HG03354 (cell line): ENCODE measurements around the gene GGTA1.
"Not testable (repeated sequence)": the region's sequence is repeated elsewhere in the genome, so short reads cannot be mapped to it uniquely, and the experiment has no call there.

ENCODE experiments used
- ATAC-seq: cut with Tn5 transposase; IDR thresholded peaks from one replicate; pipeline ENCODE4 v1.9.1; 2021; ENCODE audit warnings: mild to moderate bottlenecking; ENCODE audit not compliant: unreplicated experiment, poor library complexity, severe bottlenecking

GGTA1 gene

DNA sequence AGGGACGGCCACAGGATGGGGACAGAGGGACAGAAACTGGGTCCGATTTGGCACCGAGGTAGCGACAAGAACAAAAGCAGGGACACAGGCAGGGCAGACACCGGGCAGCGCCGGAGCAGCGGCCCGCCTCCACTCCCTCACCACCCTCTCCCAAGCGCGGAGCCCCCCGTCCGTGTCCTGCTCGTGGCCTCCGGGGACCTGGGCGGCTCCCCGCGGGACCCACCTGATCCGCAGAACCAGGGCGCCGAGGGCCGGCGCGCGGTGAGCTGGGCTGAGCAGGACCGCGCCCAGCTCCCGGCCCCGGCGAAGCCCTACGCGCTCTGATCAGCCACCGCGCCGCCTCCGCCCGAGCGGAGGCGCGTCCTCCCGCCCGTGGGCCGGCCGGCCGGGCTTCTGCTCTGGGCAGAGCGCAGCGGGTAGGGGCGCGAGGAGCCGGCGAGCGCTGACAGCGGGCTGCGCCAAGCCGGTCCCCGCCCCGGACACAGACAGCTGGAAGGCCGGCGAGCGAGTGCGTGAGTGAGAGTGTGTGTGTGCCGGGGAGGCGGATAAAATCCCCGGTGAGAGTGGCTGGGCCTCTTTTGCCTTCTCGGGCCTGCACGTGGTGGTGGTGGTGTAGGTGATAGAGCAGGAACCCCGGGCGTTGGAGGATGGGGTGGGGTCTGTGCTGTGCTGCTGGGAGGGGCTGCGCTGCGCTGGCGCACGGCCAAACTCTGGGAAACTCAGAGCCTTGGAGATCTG, at the start of gene GGTA1:
GGTA1 (minus strand) TSS at position 418 of the 738 bp plus-strand sequence. CDS start 31,922 bp downstream, outside the sequence.
- no peak for ATAC-seq

DNA sequence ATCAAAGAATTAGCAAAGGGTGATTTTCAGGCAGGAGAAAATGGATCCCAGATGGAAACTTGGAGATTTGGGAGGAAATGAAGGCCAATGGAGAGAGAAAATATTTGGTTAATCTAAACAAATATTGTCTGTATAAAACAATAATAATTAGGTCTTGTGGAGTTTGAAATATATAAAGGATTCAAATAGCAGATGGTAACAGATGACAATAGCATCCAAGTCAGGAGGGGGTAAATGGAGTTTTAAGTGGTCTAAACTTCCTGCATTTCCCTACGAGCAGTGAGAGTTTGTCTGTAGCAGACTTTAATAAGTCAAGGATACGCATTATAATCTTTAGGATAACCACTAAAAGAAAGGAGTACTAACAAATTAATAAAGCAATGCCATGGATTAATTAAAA, 49.0 kb upstream of the GGTA1 start:
- no peak for ATAC-seq

DNA sequence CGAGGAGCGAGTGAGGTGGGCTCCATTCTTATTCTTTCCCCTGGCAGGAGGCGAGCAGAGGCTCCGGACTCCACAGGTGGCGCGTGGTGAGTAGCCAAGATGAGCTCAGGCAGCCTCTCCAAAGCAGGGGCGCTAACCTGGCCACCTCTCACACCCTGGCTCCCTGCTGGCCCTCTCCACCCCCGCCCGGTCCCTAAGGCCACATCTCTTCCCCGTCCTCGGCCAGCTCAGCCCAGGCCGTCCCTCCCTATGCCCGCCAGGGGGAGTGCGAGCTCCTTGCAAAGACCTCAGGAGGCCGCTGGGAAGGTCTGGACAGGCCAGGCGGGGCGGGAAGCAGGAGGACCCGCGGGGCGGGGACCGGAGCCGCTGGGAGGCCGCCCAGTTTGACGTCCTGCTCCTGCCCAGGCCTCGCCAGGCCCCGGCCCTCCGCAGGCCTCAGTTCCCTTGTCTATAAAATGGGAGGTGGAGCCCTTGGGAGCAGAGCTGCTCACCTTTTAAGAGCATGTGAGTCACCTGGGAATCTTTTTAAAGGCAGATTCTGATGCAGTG, 46.3 kb upstream of the GGTA1 start:
- ATAC-seq = peak; percentile 81

GRCh38 chr9:121545150-121545874, 45.7 kb upstream of the GGTA1 start:
- no peak for ATAC-seq

- no peak for ATAC-seq
Measured at GRCh38 chr9:121542025-121542424, 42.4 kb upstream of the GGTA1 start.

DNA sequence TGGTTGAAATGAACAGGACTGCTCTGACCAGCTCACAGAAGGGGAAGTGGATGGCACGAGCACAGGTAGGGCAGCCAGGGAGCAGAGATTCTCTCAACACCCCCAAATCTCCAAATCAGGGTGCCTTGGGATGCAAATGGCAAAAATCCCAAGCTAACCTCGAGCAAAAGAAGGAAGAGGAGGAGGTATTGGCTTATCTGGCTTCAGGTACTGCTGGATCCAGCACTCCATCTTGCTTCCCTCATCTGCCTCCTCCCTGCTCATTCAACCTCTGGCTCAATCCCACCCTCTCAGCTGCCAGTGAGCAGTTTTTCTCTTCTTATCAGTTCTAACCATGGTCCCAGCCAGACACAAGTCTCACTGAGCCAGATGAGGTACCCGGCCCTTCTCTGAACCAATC, 41.6 kb upstream of the GGTA1 start:
- no peak for ATAC-seq

- no peak for ATAC-seq
Measured at GRCh38 chr9:121538221-121538620, 38.6 kb upstream of the GGTA1 start.

GRCh38 chr9:121537283-121537682, 37.6 kb upstream of the GGTA1 start:
- ATAC-seq = no peak

- ATAC-seq = no peak
Measured at GRCh38 chr9:121532881-121533280, 33.2 kb upstream of the GGTA1 start.

GRCh38 chr9:121529237-121529987, 29.8 kb upstream of the GGTA1 start:
- no peak for ATAC-seq

DNA sequence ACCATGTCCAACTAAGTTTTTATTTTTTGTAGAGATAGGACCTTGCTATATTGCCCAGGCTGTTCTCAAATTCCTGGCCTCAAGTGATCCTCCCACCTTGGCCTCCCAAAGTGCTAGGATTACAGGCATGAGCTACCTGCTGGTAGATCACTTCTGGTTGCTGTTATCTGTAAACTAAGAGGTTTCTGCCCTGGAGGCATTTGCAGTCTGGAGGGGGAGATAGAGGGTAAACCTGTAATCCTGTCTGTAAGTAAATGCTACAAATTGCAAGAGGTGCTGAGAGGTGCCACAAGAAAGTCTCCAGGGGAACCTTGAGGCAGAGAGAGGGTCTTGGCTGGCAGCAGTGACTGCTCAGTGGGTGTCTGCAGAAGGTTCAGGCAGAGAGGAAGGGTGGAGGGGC, 29.0 kb upstream of the GGTA1 start:
- ATAC-seq = no peak

- ATAC-seq = no peak
Measured at GRCh38 chr9:121527371-121527770, 27.7 kb upstream of the GGTA1 start.

- ATAC-seq = not testable (repeated sequence)
Measured at GRCh38 chr9:121519688-121520087, 20.0 kb upstream of the GGTA1 start.

- no peak for ATAC-seq
Measured at GRCh38 chr9:121518634-121519033, 19.0 kb upstream of the GGTA1 start.

DNA sequence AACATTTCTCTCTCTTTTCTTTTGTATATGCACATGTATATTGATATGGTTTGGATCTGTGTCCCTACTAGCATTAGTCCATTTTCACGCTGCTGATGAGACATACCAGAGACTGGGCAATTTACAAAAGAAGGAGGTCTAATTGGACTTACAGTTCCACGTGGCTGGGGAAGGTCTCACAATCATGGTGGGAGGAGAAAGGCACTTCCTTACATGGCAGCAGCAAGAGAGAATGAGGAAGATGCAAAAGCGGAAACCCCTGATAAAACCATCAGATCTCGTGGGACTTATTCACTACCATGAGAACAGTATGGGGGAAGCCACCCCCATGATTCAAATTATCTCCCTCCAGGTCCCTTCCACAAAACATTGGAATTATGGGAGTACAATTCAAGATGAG, 13.5 kb upstream of the GGTA1 start:
- not testable (repeated sequence) for ATAC-seq

- ATAC-seq = no peak
Measured at GRCh38 chr9:121510766-121511550, 11.3 kb upstream of the GGTA1 start.

DNA sequence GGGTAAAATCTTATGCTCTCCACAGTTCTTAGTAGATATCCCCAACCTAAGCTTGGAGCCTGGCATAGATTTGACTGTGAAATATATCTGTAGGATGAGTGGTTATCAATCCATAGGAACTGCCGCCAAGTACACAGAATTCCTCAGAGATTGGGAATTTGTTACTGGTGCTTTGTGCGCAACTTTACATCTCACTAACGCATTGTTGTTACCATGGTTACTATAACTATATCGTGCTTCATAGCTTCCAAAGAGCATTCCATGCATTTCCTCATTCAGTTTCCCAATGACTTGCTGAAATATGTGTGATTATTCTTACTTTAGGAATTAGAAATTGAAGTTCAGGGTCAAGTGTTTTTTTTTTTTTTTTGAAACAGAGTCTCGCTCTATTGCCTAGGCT, 9.5 kb upstream of the GGTA1 start:
- ATAC-seq = no peak

DNA sequence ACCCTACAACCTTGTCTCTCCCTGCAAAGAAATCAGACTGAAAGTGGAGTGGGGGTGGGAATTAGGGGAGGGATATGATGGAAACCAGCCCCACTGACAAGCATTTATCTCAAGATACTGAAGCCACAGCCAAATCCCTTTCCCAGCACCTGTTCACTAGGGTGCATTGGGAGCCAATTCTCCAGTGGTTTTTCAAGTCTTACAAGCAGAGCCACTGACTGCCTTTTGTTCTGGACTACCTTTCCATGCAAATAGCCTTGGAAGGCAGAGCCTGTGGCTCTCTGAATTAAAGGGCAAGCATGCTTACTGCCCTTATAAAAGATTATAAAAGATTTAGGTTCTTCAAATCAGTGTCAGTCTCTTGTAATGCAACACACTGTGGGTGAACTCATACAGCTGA, 8.8 kb upstream of the GGTA1 start:
- no peak for ATAC-seq

- ATAC-seq = no peak
Measured at GRCh38 chr9:121505903-121506735, 6.5 kb upstream of the GGTA1 start.
